Activated T-helper 2 cell treated with anti-CD3 and anti-CD28 coated beads, Interferon-gamma antibody, Interleukin-2, Interleukin-4, amounts not matched to agents 10 μg/mL and 5 μg/mL and 100 μg/mL, durations not matched to agents 14 hours and 24 hours and 36 hours (primary cell): ENCODE measurements around the gene POLN. TPM values are rescaled to one million over a fixed set of nuclear protein-coding genes. Genes with fewer than 3 reads are reported as not detected.

Experiments
- DNase-seq: peaks from one replicate; pipeline ENCODE4 v3.0.0; 2021; ENCODE audit warnings: low spot score
- H3K27ac Mint-ChIP-seq: one replicate; pipeline ENCODE4 v1.8.0; 2021; ENCODE audit warnings: mixed read lengths
- H3K27me3 Mint-ChIP-seq: one replicate; pipeline ENCODE4 v1.8.0; 2021; ENCODE audit warnings: low read depth, mixed read lengths
- H3K36me3 Mint-ChIP-seq: one replicate; pipeline ENCODE4 v1.8.0; 2021; ENCODE audit warnings: low read depth, mixed read lengths
- H3K4me1 Mint-ChIP-seq: one replicate; pipeline ENCODE4 v1.8.0; 2021; ENCODE audit warnings: low read depth, mixed read lengths
- H3K4me3 Mint-ChIP-seq: one replicate; pipeline ENCODE4 v1.8.0; 2021; ENCODE audit warnings: low read depth, mild to moderate bottlenecking, moderate library complexity, mixed read lengths
- H3K9me3 Mint-ChIP-seq: one replicate; pipeline ENCODE4 v1.8.0; 2021; ENCODE audit warnings: mixed read lengths
- intact Hi-C: fragments of 100-400 bp; cut with micrococcal nuclease; formaldehyde crosslinking; loops from one replicate; pipeline ENCODE4 v1.15.1; 2023
- total RNA-seq: library from RNA; stranded (reverse); gene quantifications from 2 replicates; pipeline ENCODE4 v1.2.3, GENCODE V29; 2022

POLN gene
- total RNA-seq, 1 donor from 2014 or later, result 1.4 TPM

DNA sequence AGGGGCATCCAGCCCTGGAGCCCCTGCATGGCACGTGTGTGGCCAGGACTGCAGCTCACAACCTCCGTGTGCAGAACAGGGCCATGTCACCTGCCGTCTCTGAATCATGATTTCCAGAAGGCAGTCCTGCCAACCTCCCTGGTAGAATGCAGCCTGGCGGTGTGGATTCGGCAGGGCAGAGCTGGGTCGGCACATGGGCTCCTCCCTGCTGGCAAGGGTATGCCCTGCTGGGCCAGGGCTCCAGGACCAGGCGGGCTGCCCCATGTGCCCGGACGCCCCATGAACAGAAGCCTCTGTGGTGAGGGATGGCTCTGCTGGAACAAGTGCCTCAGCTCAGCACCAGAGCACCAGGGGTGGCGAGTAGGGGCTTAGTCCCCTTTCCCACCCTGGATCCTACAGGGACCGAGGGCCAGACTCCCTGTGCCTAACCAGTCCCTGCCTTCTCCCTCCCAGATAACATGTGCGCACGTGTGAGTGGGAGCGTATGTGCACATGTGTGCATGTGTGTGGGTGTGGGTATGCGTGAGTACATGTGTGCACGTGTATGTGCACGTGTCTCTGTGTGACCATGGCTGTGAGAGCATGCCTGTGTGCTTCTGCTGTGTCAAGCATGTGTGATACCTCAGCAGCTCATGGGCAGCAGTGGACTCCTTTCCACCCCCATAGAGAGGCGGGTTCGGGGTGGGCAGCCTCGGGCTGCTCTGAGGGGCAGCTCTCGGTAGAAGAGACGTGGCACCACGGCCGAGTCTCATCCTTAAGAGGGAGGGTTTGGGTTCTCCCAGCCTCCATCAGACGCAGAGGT lies 30.3 kb upstream of the POLN start:
- Mint-ChIP-seq H3K27ac (no peak overlapping the region), H3K36me3 (no peaks in the 10 kb centered on the region), H3K9me3 (no peaks in the 10 kb centered on the region), H3K4me3 (no peak overlapping the region), H3K27me3 (no peaks in the 10 kb centered on the region), H3K4me1 (no peaks in the 10 kb centered on the region)
- intact Hi-C loops, result no loop called here
- DNase-seq, result no peak

DNA sequence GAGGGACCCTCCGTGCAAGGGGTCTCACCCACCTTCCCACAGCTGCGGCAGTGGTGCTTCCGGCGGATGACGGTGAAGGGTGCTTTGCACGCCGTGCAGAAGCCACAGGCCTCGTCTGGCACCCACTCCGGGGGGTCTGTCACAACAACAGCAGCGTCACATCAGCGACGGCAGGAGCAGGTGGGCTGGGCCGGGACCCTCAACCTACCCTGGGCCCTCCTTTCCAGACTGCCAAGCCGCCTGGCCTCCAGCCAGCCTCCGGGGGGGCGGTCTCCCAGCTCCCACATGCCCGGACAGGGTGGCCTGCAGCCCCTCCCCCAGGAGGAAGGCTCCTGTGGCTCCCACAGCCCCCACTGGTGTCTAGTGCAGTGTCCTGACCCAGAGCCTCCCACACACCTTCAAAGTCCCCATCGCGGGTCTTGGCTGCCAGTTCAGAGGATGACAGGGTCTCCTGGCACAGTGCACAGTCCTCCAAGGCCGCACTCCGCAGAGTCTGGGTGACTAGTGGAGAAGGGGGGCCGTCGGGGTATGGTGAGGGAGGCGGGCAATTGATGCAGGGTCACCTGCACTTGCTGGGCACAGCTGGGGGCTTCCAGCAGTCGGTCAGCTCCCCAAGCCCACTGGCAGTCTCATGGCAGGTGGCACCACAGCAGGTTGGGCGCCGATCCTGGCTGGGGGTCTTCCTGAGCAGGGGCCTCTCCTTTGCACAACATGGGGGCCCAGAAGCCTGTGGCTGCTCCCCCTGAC lies 29.5 kb upstream of the POLN start:
- no peaks in the 10 kb centered on the region for H3K27me3 Mint-ChIP-seq
- H3K27ac Mint-ChIP-seq, result no peak overlapping the region
- no peak for DNase-seq
- H3K4me1 Mint-ChIP-seq, result no peaks in the 10 kb centered on the region
- H3K9me3 Mint-ChIP-seq, result no peaks in the 10 kb centered on the region
- intact Hi-C loops, result no loop called here
- H3K4me3 Mint-ChIP-seq, result no peak overlapping the region
- H3K36me3 Mint-ChIP-seq, result no peaks in the 10 kb centered on the region

DNA sequence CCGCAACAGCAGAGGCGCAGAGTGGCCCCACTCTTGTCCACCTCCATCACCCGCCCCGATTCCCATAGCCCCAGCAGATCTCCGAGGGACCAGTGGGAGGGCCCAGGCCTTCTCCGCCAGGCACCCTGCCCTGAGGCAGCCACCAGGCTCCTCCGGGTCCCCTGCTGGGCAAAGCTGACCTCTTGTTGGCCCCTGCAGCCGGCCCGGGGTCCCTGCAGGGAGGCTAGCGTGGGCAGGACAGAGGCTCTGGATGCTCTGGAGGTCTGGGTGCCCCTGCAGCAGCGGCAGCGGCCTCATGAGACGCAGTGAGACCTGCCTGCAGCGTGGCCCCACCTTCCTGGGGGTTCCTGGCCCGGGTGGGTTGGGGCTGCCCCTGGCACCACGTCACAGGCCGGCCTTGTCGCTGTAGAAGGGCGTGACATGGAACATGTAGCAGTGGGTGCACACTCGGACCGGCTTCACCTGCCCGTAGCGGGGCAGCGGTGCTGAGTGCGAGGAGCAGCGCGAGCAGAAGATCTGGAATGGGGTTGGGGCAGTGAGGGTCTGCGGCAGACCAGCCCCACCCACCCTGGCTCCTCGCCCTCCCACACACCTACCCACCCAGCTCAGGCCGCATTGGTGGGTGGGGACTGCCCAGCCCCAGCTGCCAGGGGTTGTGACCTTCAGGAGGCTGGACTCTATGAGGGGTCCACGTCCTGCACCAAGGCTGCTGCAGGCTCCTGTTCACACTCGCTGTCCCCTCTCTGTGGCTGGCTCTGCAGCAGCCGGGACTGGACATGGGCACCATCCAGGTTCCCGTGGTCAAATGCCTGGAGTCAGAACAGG lies 28.6 kb upstream of the POLN start:
- Mint-ChIP-seq H3K36me3 (no peaks in the 10 kb centered on the region), H3K9me3 (no peaks in the 10 kb centered on the region), H3K27me3 (no peaks in the 10 kb centered on the region), H3K4me1 (no peaks in the 10 kb centered on the region), H3K4me3 (no peak overlapping the region), H3K27ac (no peak overlapping the region)
- DNase-seq, result no peak
- intact Hi-C loops, result no loop called here

DNA sequence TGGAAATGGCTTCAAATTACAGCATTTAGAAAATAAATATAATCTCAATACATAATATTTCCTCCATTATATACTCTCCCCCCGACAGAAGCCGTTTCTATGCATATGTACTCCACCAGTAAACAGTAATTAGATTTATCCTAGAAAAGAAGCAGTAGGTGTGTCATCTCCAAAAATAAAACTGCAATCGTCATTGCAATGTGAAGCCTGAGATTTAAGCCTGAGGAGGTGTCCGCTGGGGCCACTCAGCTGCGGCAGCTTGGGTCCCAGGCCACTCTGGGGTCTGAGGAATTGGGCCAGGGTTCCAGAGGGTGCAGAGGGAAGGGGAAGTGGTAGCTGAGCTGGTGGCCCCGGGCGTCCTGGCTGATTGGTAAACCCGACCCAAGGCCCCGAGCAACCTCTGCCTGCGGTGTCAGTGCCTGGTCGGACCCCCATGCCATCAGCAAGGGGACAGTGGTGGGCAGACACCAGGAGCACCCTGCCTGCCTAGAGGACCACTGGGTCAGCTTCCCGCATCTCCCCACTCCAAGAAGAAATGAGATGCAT lies 27.8 kb upstream of the POLN start:
- H3K9me3 Mint-ChIP-seq, result no peaks in the 10 kb centered on the region
- H3K4me3 Mint-ChIP-seq, result no peak overlapping the region
- no peaks in the 10 kb centered on the region for H3K4me1 Mint-ChIP-seq
- no peaks in the 10 kb centered on the region for H3K27me3 Mint-ChIP-seq
- H3K36me3 Mint-ChIP-seq, result no peaks in the 10 kb centered on the region
- no peak for DNase-seq
- H3K27ac Mint-ChIP-seq, result no peak overlapping the region
- intact Hi-C loops, result no loop called here

DNA sequence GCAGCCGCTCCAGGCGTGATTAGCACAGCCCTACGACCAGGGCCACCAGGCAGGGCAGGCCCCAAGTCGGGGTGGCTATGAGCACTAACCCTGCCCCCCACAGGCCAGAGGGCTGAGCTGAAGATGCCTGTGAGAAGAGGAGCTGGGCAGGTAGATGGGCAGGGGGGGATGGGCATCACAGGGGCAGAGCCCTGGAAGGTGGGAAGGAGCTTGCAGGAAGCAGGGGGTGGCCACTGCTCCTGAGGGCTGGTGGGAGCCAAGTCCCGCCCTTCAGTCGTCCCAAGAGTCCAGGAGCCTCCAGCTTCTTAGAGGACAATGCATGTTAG lies 27.2 kb upstream of the POLN start:
- H3K4me3 Mint-ChIP-seq, result no peak overlapping the region
- no peak for DNase-seq
- H3K4me1 Mint-ChIP-seq, result no peaks in the 10 kb centered on the region
- no peaks in the 10 kb centered on the region for H3K9me3 Mint-ChIP-seq
- intact Hi-C loops, result no loop called here
- H3K27ac Mint-ChIP-seq, result no peak overlapping the region
- no peaks in the 10 kb centered on the region for H3K36me3 Mint-ChIP-seq
- no peaks in the 10 kb centered on the region for H3K27me3 Mint-ChIP-seq

DNA sequence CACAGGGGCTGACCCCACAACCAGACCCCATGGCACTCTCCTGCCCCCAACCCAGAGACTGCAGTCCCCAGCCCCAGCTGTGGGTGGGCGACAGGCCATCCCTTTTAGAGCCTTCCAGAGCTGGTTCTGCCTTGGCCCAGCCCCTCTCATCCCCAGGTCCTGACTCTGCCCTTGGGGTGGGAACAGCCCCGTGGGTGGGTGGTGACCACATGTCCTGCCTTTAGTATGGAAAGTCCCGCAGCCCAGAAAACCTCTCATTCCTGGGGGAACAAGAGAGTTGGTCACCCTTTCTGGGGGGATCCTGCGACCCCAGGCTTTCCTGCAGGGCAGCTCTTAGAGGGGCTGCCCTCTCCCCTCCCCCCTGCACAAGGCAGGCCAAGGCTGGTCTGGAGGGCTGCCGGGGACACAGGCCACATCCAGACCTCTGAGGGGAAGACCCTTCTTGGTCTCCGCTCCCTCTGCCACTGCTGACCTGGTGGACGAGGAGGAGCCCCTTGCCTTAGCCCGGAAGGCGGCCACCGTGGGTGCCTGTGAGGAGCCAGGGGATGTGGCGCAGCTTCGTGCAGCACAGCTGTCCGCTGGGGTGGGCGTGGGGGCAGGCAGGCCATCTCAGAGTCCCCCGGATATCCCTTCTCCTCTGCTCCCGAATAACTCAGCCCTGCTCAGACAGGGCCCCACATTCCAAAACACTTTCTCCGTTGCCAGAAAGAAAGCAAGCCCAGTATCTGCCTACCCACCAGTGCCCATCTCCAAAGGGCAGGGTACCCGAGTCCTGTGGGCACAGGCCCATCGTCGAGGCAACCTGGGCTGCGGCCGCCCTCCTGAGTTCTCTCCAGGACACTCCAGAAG lies 26.7 kb upstream of the POLN start:
- H3K4me1 Mint-ChIP-seq, result no peaks in the 10 kb centered on the region
- intact Hi-C loops, result no loop called here
- H3K27ac Mint-ChIP-seq, result no peak overlapping the region
- H3K9me3 Mint-ChIP-seq, result no peaks in the 10 kb centered on the region
- no peak for DNase-seq
- H3K27me3 Mint-ChIP-seq, result no peaks in the 10 kb centered on the region
- H3K36me3 Mint-ChIP-seq, result no peaks in the 10 kb centered on the region
- no peak overlapping the region for H3K4me3 Mint-ChIP-seq

DNA sequence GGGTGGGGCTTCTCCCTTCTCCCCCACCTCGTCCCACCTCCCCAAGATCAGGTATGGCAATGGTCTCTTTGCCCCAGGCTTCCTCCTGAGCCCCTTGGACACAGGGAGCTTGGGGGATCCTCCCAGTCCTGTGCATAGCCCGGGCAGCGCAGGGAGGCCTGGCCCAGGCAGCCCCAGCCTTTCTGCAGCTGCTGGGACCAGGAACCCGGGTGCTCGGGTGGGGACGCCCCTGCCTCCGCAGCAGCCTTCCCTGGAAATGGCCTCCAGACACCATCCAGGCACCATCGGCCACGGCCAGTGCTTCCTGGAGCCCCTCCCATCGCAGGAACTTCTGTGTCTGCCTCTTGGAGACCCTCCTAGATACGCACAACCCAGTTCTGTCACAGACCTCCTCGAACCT lies 25.9 kb upstream of the POLN start:
- Mint-ChIP-seq H3K9me3 (no peaks in the 10 kb centered on the region), H3K4me3 (no peak overlapping the region), H3K4me1 (no peaks in the 10 kb centered on the region), H3K27ac (no peak overlapping the region), H3K27me3 (no peaks in the 10 kb centered on the region), H3K36me3 (no peaks in the 10 kb centered on the region)
- intact Hi-C loops, result no loop called here
- DNase-seq, result no peak

DNA sequence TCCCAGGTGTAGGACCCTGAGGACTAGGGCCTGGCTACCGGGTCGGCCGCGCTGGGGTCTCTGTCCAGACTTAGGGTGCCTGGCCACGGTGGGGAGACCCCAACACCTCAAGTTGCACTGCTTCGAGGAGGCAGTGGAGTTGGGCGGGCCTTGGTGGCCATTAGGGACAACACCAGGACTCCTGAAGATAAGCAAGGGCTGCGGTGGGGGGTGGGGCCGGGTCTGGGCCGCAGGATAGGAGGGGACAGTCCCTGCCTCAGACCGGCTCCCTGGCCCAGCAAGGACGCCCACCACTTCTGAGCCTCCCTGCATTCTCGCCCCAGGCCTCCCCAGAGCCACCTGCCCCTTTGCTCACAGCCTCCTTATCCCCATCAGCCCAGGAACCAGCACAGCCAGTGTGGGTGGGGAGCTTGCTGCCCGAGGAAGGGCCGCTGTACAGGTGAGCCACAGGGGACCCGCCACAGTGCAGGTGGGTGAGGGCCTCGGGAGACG lies 25.4 kb upstream of the POLN start:
- Mint-ChIP-seq H3K4me3 (no peak overlapping the region), H3K27ac (no peak overlapping the region), H3K9me3 (no peaks in the 10 kb centered on the region), H3K27me3 (no peaks in the 10 kb centered on the region), H3K4me1 (no peaks in the 10 kb centered on the region), H3K36me3 (no peaks in the 10 kb centered on the region)
- intact Hi-C loops, result no loop called here
- DNase-seq, result no peak

DNA sequence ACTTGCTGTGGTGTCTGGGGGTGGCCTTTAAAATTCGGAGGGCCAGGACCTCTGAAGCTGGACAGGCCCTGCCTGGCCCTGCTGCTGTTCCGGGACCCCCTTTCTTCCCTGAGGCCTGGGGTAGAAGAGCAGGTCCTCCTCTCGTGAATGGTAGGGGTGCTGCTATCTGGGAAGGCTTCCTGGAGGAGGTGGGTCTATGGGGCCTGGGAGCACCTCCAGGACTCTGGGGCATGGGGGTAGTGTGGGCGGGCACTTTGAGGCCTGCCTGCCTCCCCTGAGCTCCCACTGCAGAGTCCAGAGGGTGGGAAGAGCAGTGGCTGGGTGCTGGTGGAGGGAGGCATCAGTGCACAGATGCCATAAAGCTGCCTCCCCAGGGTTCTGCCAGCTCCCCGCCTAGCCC lies 24.9 kb upstream of the POLN start:
- intact Hi-C loops, result no loop called here
- H3K27me3 Mint-ChIP-seq, result no peaks in the 10 kb centered on the region
- DNase-seq, result no peak
- H3K27ac Mint-ChIP-seq, result no peak overlapping the region
- no peaks in the 10 kb centered on the region for H3K4me1 Mint-ChIP-seq
- no peaks in the 10 kb centered on the region for H3K9me3 Mint-ChIP-seq
- H3K36me3 Mint-ChIP-seq, result no peaks in the 10 kb centered on the region
- no peak overlapping the region for H3K4me3 Mint-ChIP-seq

DNA sequence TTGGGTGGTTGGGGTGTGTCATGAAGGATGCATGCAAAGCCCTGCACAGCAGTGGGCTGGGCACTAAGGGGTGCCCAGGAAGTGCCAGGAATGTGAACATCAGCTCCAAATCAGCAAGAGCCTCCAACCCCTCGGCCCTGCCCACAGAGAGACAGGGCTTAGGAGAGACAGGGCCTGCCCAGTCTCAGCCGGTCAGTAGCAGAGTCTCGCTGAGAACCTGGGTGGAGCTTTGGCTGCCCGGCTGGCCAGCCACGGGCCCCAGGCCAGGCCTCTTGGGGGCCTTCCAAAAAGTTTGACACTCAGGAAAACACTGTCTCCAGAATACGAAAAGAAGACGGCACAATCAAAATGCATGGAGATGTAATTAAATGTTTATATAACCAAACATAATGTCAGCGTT lies 24.3 kb upstream of the POLN start:
- no peak for DNase-seq
- no peaks in the 10 kb centered on the region for H3K27me3 Mint-ChIP-seq
- no peaks in the 10 kb centered on the region for H3K36me3 Mint-ChIP-seq

DNA sequence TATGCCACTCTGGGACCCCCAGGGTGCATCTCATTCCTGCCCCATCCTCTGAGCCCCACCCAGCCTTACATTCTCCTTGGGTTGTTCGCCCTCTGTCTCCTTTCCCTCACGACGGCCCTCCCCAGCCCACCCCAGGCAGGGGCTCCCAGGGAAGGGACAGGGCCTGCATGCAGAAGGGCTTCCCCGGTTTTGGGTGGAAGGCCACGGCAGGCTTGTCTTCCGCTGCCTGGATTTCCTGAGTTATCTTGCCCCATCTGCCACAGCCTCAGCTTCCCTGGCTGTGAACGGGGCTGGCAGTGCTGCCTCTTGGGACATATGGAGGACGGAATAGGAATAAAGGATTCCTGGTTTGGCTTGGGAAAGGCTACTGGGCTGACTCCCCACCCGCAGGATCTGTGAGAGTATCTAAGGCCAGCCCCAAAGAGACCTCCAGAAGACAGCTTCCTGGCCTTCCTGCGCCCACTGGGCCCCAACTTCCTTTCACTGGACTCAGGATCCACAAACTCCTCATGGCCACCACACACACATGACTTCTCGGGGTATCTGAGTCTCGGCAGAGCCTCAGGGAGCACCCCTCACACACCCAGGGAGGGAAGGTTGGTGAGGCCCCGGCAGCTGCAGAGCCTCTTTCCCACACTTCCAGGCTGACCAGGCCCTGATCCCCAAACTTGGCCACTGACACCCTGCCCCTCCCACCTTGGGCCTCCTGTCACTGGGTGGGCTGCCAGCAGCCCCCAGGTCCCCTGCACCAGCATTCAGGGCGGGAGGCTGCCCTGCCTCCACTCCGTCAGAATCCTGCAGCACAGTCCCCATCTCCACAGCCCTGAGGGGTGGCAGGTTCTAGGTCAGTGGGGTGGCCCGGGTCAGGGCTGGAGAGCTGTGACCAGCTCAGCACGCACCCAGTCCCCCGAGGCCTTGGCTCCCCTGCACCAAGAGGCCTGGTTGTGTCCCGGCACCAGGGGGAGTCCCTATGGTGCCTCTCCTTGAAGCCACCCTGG lies 23.5 kb upstream of the POLN start:
- intact Hi-C loops, result no loop called here
- DNase-seq, result no peak
- Mint-ChIP-seq H3K9me3 (no peaks in the 10 kb centered on the region), H3K27ac (no peak overlapping the region), H3K4me3 (no peak overlapping the region), H3K36me3 (no peaks in the 10 kb centered on the region), H3K4me1 (no peaks in the 10 kb centered on the region), H3K27me3 (no peaks in the 10 kb centered on the region)

More for the DNA sequence above, 24.3 kb upstream of the POLN start:
- intact Hi-C loops, result no loop called here
- H3K9me3 Mint-ChIP-seq, result no peaks in the 10 kb centered on the region
- H3K4me1 Mint-ChIP-seq, result no peaks in the 10 kb centered on the region
- no peak overlapping the region for H3K27ac Mint-ChIP-seq
- no peak overlapping the region for H3K4me3 Mint-ChIP-seq
